ENCODE measurements around the gene TRPM1.

The TRPM1 gene

GRCh38 chr15:31101262-31102038 is at the start of gene TRPM1:
TSS of gene TRPM1 (minus strand) at chr15:31101725. CDS start at chr15:31081355, 20,370 bp downstream.
- no peak for DNase-seq

DNA sequence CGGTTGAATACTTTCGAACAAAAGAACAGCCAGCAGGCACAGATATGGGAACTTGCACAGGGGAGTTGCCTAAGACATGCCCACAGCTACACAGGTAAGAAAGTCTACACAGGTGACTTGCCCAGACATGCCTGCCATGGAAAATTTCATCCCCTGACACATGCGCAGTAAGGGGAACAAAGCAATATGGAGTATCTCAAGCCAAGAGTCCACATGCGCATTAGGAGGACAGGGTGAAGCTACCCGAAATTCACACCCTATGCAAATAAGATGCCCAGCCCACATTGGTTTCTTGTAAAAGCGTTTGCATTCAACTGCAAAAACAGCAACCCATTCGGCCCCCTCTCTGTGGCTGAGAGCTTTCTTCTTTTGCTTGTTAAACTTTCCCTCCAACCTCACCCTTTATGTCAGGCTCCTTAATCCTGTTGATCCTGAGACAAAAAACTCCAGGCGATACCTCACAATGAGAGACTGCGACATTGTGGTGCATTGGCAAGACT is 49.3 kb upstream of the TRPM1 start:
- no peak for DNase-seq

DNA sequence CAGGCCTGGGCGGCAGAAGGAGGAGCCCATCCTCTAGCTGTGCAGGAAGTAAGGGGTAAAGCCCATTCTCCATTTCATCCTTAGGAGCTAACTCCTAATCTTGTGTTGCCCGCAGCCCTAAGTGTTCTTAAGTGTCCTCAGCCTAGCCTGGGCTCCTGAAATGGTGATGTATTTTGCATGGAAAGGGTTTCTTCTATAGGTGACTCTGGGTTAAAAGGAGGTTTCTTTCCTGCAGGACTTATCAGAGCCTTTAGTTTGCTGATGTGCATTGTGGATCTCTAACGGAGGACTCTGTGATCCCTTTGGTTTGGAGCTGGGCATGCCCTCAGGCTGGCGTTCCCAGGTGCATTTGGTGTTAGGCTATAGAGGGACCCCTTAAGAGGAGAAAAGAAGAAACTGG is 48.5 kb upstream of the TRPM1 start:
- DNase-seq: no peak

- no peak for DNase-seq
These were observed 47.6 kb upstream of the TRPM1 start for GRCh38 chr15:31149088-31149505.

DNA sequence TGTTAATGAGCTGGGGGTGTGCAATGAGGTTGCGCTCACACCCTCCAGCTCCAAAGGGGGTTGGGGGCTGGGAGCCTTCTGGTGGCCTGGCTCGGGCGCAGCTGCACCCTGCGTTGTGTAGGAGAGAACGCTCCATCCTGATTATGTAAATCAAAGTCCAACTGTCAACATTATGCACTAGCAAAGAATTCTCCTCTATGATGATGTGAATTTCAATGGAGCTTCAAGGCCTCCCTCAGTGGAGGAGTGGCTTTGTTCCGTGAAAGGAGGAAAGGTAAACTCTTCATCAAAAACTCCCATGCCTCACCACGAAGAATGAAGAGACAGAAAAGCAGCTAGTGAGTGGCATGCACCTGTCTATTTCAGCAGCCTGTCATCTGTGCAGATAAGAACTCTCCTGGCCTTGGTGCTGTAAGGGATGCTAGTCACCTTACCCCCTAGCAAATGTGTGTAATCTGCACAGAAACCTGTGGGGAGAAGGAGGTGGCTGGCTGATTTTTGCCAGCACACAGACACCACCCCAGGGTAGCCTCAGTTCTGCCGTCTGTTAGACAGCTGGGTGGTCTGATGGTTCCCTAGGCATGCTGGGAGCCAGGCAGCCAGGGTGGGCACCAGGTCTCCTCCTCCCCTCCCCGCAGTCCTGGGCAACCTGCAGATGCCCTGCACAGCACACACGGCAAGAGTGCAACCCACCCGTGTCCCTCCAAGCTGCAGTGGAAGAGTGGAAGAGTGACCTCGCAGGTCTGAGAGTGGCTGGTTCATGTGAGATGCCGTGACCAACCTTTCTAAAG is 47.0 kb upstream of the TRPM1 start:
- DNase-seq: no peak

DNA sequence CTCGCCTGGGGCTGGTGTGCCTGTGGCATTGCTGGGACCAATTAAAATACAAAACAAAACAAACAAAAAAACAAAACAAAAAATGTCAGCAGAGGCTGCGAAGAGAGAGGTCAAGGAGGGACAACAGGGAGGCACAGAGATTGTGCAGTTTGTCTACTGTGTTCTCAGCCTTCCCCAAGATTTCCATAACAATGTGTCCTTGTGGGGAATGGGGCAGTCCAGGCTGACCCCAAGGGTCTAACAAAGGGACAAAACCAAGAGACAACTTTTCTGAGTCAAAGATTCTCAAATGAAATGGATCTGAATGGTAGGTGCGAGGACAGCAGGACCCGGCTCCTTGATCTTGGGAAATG is 46.4 kb upstream of the TRPM1 start:
- DNase-seq: no peak

DNA sequence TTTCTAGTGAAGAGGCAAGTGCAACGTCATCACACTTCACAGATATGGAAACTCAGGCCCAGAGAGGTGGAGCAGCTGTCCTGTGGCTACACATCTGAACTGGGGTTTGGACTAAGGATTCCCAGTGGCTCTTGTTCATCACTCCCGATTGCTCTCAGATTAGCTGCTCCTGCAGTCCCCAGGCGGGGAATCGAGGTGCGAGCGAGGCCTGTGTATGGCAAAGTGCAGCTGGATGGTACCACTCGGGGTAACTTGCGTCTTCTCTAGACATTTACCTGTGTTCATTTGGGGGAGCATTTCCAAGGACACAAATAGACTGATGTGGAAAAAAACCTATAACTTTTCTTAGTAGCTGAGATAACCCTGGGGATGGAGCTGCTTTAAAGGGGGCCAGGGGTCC is 45.9 kb upstream of the TRPM1 start:
- no peak for DNase-seq

- DNase-seq: no peak
These were observed 43.9 kb upstream of the TRPM1 start for GRCh38 chr15:31145271-31145911.

GRCh38 chr15:31141792-31142191 is 40.3 kb upstream of the TRPM1 start:
- no peak for DNase-seq

GRCh38 chr15:31136607-31137328 is 35.2 kb upstream of the TRPM1 start:
- DNase-seq: no peak

- no peak for DNase-seq
These were observed 34.5 kb upstream of the TRPM1 start for GRCh38 chr15:31136016-31136415.

DNA sequence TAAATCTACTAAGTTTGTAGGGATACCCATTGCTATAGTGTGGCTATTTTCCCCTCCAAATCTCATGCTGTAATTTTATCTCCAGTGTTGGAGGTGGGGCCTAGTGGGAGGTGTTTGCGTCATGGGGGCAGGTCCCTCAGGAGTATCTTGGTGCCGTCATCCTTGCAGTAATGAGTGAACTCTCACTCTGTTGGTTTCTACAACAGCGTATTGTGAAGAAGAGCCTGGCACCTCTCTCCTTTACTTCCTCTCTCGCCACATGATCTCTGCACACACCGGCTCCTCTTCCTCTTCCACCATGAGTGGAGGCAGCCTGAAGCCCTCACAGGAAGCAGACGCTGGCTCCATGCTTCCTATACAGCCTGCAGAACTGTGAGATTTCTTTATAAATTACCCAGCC is 34.0 kb upstream of the TRPM1 start:
- DNase-seq: no peak

GRCh38 chr15:31133890-31134289 is 32.4 kb upstream of the TRPM1 start:
- no peak for DNase-seq

GRCh38 chr15:31131853-31132375 is 30.4 kb upstream of the TRPM1 start:
- DNase-seq: no peak

DNA sequence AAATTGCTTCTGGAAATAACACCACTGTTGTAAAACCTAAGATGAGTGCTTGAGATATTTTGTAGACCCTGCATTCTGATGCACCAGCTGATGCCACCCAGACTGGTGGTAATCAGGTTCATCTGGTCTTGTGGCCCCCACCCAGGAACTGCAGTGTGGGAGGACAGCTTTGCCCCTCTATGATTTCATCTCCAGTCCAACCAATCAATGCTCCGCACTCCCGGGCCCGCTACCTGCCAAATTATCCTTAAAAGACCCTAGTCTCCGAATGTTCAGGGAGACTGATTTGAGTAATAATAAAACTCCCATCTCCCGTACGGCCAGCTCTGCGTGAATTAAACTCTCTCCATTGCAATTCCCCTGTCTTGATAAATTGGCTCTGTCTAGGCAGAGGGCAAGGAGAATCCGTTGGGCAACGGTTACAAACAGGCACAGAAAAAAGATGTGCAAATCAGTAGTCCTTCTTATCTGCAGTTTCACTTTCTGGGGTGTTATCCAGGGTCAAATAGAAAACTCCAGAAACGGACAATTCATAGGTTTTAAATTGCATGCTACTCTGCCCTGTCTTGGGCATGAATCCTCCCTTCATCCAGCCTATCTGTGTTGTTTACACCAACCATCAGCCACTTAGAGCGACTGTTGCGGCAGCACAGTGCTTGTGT is 29.2 kb upstream of the TRPM1 start:
- DNase-seq: no peak

- DNase-seq: no peak
These were observed 28.3 kb upstream of the TRPM1 start for GRCh38 chr15:31129769-31130303.

- DNase-seq: peak; percentile 29
These were observed 27.6 kb upstream of the TRPM1 start for GRCh38 chr15:31128919-31129768.

DNA sequence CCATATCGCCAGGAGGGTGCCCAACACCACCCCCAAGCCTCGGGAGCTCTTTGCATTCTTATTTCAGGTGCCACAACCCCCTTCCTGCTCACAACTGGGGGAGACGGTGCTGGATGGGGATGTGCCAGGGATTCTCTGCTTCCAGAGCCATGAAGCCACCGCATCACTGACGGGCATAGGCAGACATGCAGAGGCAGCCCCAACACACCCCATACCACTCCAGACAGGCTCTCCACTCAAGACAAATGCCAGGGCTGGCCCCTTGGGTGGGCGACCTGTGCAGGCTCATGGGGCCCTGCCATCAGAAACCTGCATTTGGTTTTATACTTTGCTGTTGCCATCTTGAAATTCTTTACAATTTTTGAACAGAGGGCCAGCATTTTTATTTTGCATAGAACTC is 27.0 kb upstream of the TRPM1 start:
- no peak for DNase-seq

GRCh38 chr15:31127596-31128261 is 26.2 kb upstream of the TRPM1 start:
- DNase-seq: no peak

GRCh38 chr15:31125061-31125460 is 23.5 kb upstream of the TRPM1 start:
- no peak for DNase-seq

Measured in 8988T (cell line).